ENCODE measurements around the gene RUBCN. TPM values are rescaled to one million over a fixed set of nuclear protein-coding genes. Genes with fewer than 3 reads are reported as not detected.
A peak's percentile ranks its signal among the peaks of the same experiment; 100 is the strongest.
"Not testable (repeated sequence)": the region's sequence is repeated elsewhere in the genome, so short reads cannot be mapped to it uniquely, and the experiment has no call there.

RUBCN gene
- total and polyA plus RNA-seq, 9 of the 15 experiments (the other 6 are each of a cell fraction or from before 2014, with no cell fraction given) = 8.4 to 24.0 (median 11.9) TPM

- POLR2A ChIA-PET = interaction anchor here (0.6 kb wide), 2 partner anchors 597 to 1772 kb away, joined by 3 read pairs; no protein-coding TSS in a partner anchor
- ATAC-seq = peak; percentile 79
- CTCF ChIA-PET (ENCODE audit: low intra/inter-chr PET ratio); H3K9me3 ChIP-seq (replicated peaks; ENCODE audit: control insufficient read depth, insufficient read depth, low read depth, low read length); H3K4me1 ChIP-seq (replicated peaks in 1 of 2; ENCODE audit: control insufficient read depth in 2 of 2, insufficient read depth in 2 of 2, low read length in 2 of 2); DNase-seq (ENCODE audit: extremely low read depth in 1 of 4, low spot score in 3 of 4); H3K27ac ChIP-seq (ENCODE audit: extremely low read depth, low read depth, low read length); BruUV-seq (replicated peaks); H3K9me1 ChIP-seq (ENCODE audit: control insufficient read depth, insufficient read depth, low read length); H4K20me1 ChIP-seq (replicated peaks; ENCODE audit: control insufficient read depth, insufficient read depth, low read length); H3K36me3 ChIP-seq (ENCODE audit: control insufficient read depth, insufficient read depth, low read length); FAIRE-seq; H3K27me3 ChIP-seq (ENCODE audit: control insufficient read depth in 2 of 2, insufficient read depth in 2 of 2, low read length in 2 of 2); intact Hi-C loops (cut with micrococcal nuclease); H2AFZ ChIP-seq (ENCODE audit: low read depth, low read length); TF ChIP-seq CEBPG (CRISPR knock-in tag; IDR thresholded peaks at IDR 0.05): not testable (repeated sequence)
- Histone ChIP-seq H3K9ac (ENCODE audit: insufficient read depth in 1 of 2, low read depth in 2 of 2, low read length in 2 of 2) (peak overlapping the region in 1 of 2 experiments; percentile 85; a peak in 2 of 4 replicates), H3K4me3 (peak overlapping the region; percentile 60), H3K79me2 (ENCODE audit: control insufficient read depth, insufficient read depth, low read length) (peaks cover 24% of the 10 kb centered on the region), H3K4me2 (ENCODE audit: insufficient read depth, low read length) (peak overlapping the region; percentile 68)
- in situ Hi-C loops (cut with MboI) = loop anchor here (10.0 kb wide), 1 partner anchor 1772 kb away; no protein-coding TSS in a partner anchor
- 0 out of 4 replicates have a peak, but pooled peaks of 1 of the 2 experiments have one; percentile 17 for TF ChIP-seq CEBPG (tag; conservative IDR thresholded peaks at IDR 0.05 in 1 of 2, IDR thresholded peaks at IDR 0.05 in 1 of 2)
- 0% methylated on average over 2 of the region's 18 CpGs for WGBS (ENCODE audit: insufficient coverage, low coverage, missing lambda C conversion rate)
Measured at GRCh38 chr3:197626404-197627157, 110.1 kb downstream of the RUBCN start.

- FAIRE-seq = not testable (repeated sequence)
- WGBS (ENCODE audit: insufficient coverage, low coverage, missing lambda C conversion rate) = 95% methylated on average over 12 of the region's 13 CpGs
Measured at GRCh38 chr3:197621478-197621877, 115.2 kb downstream of the RUBCN start.

More at GRCh38 chr3:197621478-197621877, 115.2 kb downstream of the RUBCN start:
- H3K9me1 ChIP-seq (ENCODE audit: control insufficient read depth, insufficient read depth, low read length); H3K4me2 ChIP-seq (ENCODE audit: insufficient read depth, low read length); H3K4me1 ChIP-seq (replicated peaks in 1 of 2; ENCODE audit: control insufficient read depth in 2 of 2, insufficient read depth in 2 of 2, low read length in 2 of 2); POLR2A ChIA-PET; H4K20me1 ChIP-seq (replicated peaks; ENCODE audit: control insufficient read depth, insufficient read depth, low read length); H2AFZ ChIP-seq (ENCODE audit: low read depth, low read length); DNase-seq (ENCODE audit: extremely low read depth in 1 of 4, low spot score in 3 of 4); H3K4me3 ChIP-seq; H3K27me3 ChIP-seq (ENCODE audit: control insufficient read depth in 2 of 2, insufficient read depth in 2 of 2, low read length in 2 of 2); intact Hi-C loops (cut with micrococcal nuclease); ATAC-seq; H3K9ac ChIP-seq (ENCODE audit: insufficient read depth in 1 of 2, low read depth in 2 of 2, low read length in 2 of 2); H3K27ac ChIP-seq (ENCODE audit: extremely low read depth, low read depth, low read length); BruUV-seq (replicated peaks); H3K9me3 ChIP-seq (replicated peaks; ENCODE audit: control insufficient read depth, insufficient read depth, low read depth, low read length); CTCF ChIA-PET (ENCODE audit: low intra/inter-chr PET ratio): not testable (repeated sequence)
- in situ Hi-C loops (cut with MboI) = loop anchor here (5.0 to 10.0 kb wide), 2 partner anchors 1639 to 1767 kb away; no protein-coding TSS in a partner anchor
- Histone ChIP-seq H3K36me3 (ENCODE audit: control insufficient read depth, insufficient read depth, low read length) (peaks cover 50% of the 10 kb centered on the region), H3K79me2 (ENCODE audit: control insufficient read depth, insufficient read depth, low read length) (peaks cover 15% of the 10 kb centered on the region)

MicroRNAs encoded within 50 kb of the gene (microRNA counts, 767-probe panel; counts per million panel counts)
- 870 counts per million, percentile 17 among the panel's probes with 10 or more counts for microRNA hsa-miR-922

Other genes starting within 250 kb of the RUBCN start
- 0.29 TPM in 1 of 2 replicates, not detected in the other for gene BDH1, start 180.9 kb downstream of the RUBCN start, total RNA-seq (2014; rRNA removed)
- 0.11 TPM in 1 of 2 replicates, not detected in the other for gene BDH1, start 180.9 kb downstream of the RUBCN start, total RNA-seq (2014; rRNA removed; fragmentation: Illumina TruSeq; extraction: Trizol)
- gene BDH1, start 180.9 kb downstream of the RUBCN start, total RNA-seq (2015; rRNA removed; fragmentation: Illumina TruSeq; extraction: Trizol) = 0.04 TPM in 1 of 2 replicates, not detected in the other
- gene BDH1, start 180.9 kb downstream of the RUBCN start, total RNA-seq (2021) = 0.11 and 0.27 TPM in 2 replicates
- 0.03 and 0.32 TPM in 2 replicates for gene BDH1, start 180.9 kb downstream of the RUBCN start, polyA plus RNA-seq (2011; rRNA removed)
- 0.19 TPM in 1 of 2 replicates, not detected in the other for gene BDH1, start 180.9 kb downstream of the RUBCN start, polyA plus RNA-seq (2014; fragmentation: Illumina TruSeq; extraction: Trizol)
- under 1 TPM; 0.13 to 0.89 TPM for gene BDH1, start 180.9 kb downstream of the RUBCN start, polyA plus RNA-seq (2014; fragmentation: Nextera tagmentation; extraction: Ambion mirVana)
- gene BDH1, start 180.9 kb downstream of the RUBCN start, polyA plus RNA-seq (2014; rRNA removed) = 0.07 and 0.69 TPM in 2 replicates
- 105 and 106 TPM in 2 replicates for gene FYTTD1, start 13.0 kb upstream of the RUBCN start, total RNA-seq (2014; rRNA removed)
- 82.1 and 94.8 TPM in 2 replicates for gene FYTTD1, start 13.0 kb upstream of the RUBCN start, total RNA-seq (2014; rRNA removed; fragmentation: Illumina TruSeq; extraction: Trizol)
- gene FYTTD1, start 13.0 kb upstream of the RUBCN start, total RNA-seq (2015; rRNA removed; fragmentation: Illumina TruSeq; extraction: Trizol) = 67.5 and 77.6 TPM in 2 replicates
- 76.3 and 83.8 TPM in 2 replicates for gene FYTTD1, start 13.0 kb upstream of the RUBCN start, total RNA-seq (2021)
- gene FYTTD1, start 13.0 kb upstream of the RUBCN start, polyA plus RNA-seq (2011; rRNA removed) = 53.4 and 64.9 TPM in 2 replicates
- 72.1 and 87.6 TPM in 2 replicates for gene FYTTD1, start 13.0 kb upstream of the RUBCN start, polyA plus RNA-seq (2014; fragmentation: Illumina TruSeq; extraction: Trizol)
- 10 to 100 TPM; 35.7 to 47.5 TPM for gene FYTTD1, start 13.0 kb upstream of the RUBCN start, polyA plus RNA-seq (2014; fragmentation: Nextera tagmentation; extraction: Ambion mirVana)
- 47.2 and 48.9 TPM in 2 replicates for gene FYTTD1, start 13.0 kb upstream of the RUBCN start, polyA plus RNA-seq (2014; rRNA removed)
- 39.0 and 40.6 TPM in 2 replicates for gene LRCH3, start 54.4 kb upstream of the RUBCN start, total RNA-seq (2014; rRNA removed)
- gene LRCH3, start 54.4 kb upstream of the RUBCN start, total RNA-seq (2014; rRNA removed; fragmentation: Illumina TruSeq; extraction: Trizol) = 26.6 and 33.1 TPM in 2 replicates
- 32.6 and 33.7 TPM in 2 replicates for gene LRCH3, start 54.4 kb upstream of the RUBCN start, total RNA-seq (2015; rRNA removed; fragmentation: Illumina TruSeq; extraction: Trizol)
- 28.6 and 29.2 TPM in 2 replicates for gene LRCH3, start 54.4 kb upstream of the RUBCN start, total RNA-seq (2021)
- gene LRCH3, start 54.4 kb upstream of the RUBCN start, polyA plus RNA-seq (2011; rRNA removed) = 75.3 and 78.4 TPM in 2 replicates
- 55.1 and 56.8 TPM in 2 replicates for gene LRCH3, start 54.4 kb upstream of the RUBCN start, polyA plus RNA-seq (2014; fragmentation: Illumina TruSeq; extraction: Trizol)
- gene LRCH3, start 54.4 kb upstream of the RUBCN start, polyA plus RNA-seq (2014; fragmentation: Nextera tagmentation; extraction: Ambion mirVana) = 1 to 10 TPM; 4.6 to 5.4 TPM
- 30.3 and 112 TPM in 2 replicates for gene LRCH3, start 54.4 kb upstream of the RUBCN start, polyA plus RNA-seq (2014; rRNA removed)
- 998 and 1,475 TPM in 2 replicates for gene RPL35A, start 213.3 kb upstream of the RUBCN start, total RNA-seq (2014; rRNA removed)
- gene RPL35A, start 213.3 kb upstream of the RUBCN start, total RNA-seq (2014; rRNA removed; fragmentation: Illumina TruSeq; extraction: Trizol) = 2,429 and 2,625 TPM in 2 replicates
- gene RPL35A, start 213.3 kb upstream of the RUBCN start, total RNA-seq (2015; rRNA removed; fragmentation: Illumina TruSeq; extraction: Trizol) = 1,966 and 2,155 TPM in 2 replicates
- 1,574 and 1,710 TPM in 2 replicates for gene RPL35A, start 213.3 kb upstream of the RUBCN start, total RNA-seq (2021)
- gene RPL35A, start 213.3 kb upstream of the RUBCN start, polyA plus RNA-seq (2011; rRNA removed) = 1,725 and 2,163 TPM in 2 replicates
- 2,519 and 2,591 TPM in 2 replicates for gene RPL35A, start 213.3 kb upstream of the RUBCN start, polyA plus RNA-seq (2014; fragmentation: Illumina TruSeq; extraction: Trizol)
- 1,000 to 10,000 TPM; 2,367 to 2,942 TPM for gene RPL35A, start 213.3 kb upstream of the RUBCN start, polyA plus RNA-seq (2014; fragmentation: Nextera tagmentation; extraction: Ambion mirVana)
- gene RPL35A, start 213.3 kb upstream of the RUBCN start, polyA plus RNA-seq (2014; rRNA removed) = 2,582 and 2,839 TPM in 2 replicates
- 3.8 and 6.0 TPM in 2 replicates for gene LMLN, start 223.3 kb upstream of the RUBCN start, total RNA-seq (2014; rRNA removed)
- gene LMLN, start 223.3 kb upstream of the RUBCN start, total RNA-seq (2014; rRNA removed; fragmentation: Illumina TruSeq; extraction: Trizol) = 6.9 and 7.9 TPM in 2 replicates
- gene LMLN, start 223.3 kb upstream of the RUBCN start, total RNA-seq (2015; rRNA removed; fragmentation: Illumina TruSeq; extraction: Trizol) = 5.1 and 6.0 TPM in 2 replicates
- gene LMLN, start 223.3 kb upstream of the RUBCN start, total RNA-seq (2021) = 11.0 and 11.2 TPM in 2 replicates
- gene LMLN, start 223.3 kb upstream of the RUBCN start, polyA plus RNA-seq (2011; rRNA removed) = 15.9 and 16.7 TPM in 2 replicates
- 8.1 and 8.5 TPM in 2 replicates for gene LMLN, start 223.3 kb upstream of the RUBCN start, polyA plus RNA-seq (2014; fragmentation: Illumina TruSeq; extraction: Trizol)
- 1 to 10 TPM; 2.2 to 2.7 TPM for gene LMLN, start 223.3 kb upstream of the RUBCN start, polyA plus RNA-seq (2014; fragmentation: Nextera tagmentation; extraction: Ambion mirVana)
- gene LMLN, start 223.3 kb upstream of the RUBCN start, polyA plus RNA-seq (2014; rRNA removed) = 8.5 and 12.5 TPM in 2 replicates